Stimulated activated CD4-positive, alpha-beta T cell treated with anti-CD3 and anti-CD28 coated beads, Interleukin-1b, Interleukin-23, amount 100 ng/mL, for 48 hours (primary cell): ENCODE measurements around the gene TOR1A.
A peak's percentile ranks its signal among the peaks of the same experiment; 100 is the strongest.
"Not testable (repeated sequence)": the region's sequence is repeated elsewhere in the genome, so short reads cannot be mapped to it uniquely, and the experiment has no call there.

Experiments used
- DNase-seq: peaks from one replicate; pipeline ENCODE4 v3.0.0-alpha.2; 2020

Gene TOR1A

DNA sequence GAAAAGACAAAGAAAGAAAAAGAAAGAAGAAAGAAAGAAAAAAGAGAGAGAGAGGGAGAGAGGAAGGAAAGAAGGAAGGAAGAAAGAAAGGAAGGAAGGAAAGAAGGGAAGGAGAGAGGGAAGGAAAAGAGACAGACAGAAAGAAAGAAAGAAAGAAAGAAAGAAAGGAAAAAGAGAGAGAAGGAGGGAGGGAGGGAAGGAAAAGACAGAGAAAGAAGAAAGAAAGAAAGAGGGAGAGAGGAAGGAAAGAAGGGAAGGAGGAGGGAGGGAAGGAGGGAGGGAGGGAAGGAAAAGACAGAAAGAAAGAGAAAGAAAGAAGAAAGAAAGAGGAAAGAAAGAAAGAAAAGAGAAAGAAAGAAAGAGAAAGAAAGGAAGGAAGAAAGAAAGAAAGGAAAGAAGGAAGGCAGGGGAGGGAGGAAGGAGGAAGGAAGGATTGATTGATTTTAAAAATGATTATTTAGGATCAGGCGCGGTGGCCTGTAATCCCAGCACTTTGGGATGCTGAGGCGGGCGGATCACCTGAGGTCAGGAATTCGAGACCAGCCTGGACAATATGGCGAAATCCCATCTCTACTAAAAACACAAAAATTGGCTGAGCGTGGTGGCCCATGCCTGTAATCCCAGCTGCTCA lies 44.3 kb downstream of the TOR1A start:
- DNase-seq, result no peak

DNA sequence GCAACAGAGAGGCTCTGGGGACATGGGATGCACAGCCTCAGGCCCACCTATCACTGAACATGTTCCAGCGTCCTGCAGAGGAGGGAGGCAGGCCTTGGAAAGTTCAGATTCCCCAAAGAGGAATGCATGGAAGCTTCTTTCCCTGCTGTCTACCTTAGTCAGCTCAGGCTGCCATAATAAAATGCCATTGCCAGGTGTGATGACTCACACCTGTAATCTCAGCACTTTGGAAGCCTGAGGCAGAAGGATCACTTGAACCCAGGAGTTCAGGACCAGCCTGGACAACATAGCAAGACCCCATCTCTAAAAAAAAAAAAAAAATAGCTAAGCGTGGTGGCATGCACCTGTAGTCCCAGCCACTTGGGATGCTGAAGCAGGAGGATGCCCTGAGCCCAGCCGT lies 45.5 kb downstream of the TOR1A start:
- no peak for DNase-seq

DNA sequence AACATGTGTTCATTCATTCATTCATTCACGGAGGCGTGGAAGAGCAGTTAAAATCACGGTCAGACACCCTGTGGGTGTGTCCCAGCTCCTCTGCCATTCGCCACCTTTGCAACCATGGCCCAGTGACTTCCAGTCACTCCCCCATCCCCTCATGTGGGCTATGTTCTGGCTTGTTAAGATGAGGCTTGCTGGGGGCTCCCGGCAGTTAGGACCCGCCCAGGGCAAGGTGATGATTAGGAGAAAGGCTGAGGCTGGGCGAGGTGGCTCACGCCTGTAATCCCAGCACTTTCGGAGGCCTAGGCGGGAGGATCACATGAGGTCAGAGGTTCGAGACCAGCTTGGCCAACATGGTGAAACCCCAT lies 46.2 kb downstream of the TOR1A start:
- DNase-seq, result no peak

DNA sequence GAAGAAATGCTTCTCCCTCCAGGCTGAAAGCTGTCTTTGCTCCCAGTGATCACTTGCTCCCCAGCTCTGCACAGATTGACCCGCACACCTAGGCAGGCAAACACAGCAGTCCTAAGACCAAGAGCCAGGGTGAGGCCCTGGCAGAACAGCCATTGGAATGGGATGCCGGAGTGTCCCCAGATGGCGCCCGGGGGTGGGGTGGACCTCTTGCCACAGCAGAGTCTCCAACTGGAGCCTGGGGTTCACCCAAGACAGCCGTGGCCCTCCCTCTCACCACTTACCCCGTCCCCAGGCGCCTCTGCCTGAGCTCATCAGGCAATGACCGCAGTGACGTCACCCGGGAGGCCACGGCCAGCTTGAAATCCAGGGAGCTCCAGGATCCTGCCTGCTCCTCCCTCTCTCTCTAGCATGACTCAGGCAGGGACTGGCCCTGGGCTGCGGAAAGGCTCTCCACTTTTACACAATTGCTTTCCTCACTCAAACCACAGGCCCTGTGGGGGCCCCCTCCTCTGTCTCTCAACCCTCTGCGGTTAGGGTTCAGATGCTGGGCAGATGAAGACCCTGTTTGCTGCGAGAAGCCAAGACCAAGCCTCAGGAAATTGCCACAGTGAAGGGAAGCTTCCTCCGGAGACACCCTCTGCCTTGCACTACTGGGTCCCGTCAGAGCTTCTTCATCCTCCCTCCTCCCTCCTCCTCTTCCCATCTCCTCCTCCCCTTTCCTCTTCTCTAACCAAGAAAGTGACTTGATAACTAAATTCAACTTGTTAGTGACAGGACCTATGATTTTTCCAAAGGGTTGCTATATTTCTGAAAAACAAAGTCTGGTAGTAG lies 46.8 kb downstream of the TOR1A start:
- DNase-seq, result peak; percentile 74

DNA sequence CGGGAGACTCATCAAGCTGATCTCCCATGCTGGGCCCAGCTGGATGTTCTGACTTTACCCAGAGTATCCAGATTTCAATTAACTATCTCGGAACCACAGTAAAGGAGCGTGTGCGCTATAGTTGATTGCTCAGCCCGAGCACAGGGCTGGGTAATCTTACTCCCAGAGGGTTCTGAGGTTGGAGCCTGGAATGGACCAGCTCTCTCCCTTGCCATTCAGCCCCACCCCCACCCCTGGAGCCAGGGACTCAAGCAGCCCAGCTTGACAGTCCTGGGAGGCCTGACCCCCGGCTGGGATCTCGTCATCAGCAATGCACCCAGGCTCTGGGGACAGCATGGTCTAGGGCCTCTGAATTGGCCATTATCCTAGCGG lies 47.4 kb downstream of the TOR1A start:
- no peak for DNase-seq

DNA sequence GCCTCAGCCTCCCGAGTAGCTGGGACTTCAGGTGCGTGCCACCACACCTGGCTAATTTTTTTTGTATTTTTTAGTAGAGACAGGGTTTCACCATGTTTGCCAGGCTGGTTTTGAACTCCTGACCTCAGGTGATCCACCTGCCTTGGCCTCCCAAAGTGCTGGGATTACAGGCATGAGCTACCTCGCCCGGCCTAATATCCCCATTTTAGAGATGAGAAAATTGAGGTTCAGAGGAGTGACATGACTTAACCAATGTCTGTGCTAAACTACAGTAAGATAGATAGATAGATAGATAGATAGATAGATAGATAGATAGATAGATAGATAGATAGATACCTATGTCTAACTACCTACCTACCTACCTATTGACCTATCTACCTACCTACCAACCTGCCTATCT lies 47.8 kb downstream of the TOR1A start:
- not testable (repeated sequence) for DNase-seq

DNA sequence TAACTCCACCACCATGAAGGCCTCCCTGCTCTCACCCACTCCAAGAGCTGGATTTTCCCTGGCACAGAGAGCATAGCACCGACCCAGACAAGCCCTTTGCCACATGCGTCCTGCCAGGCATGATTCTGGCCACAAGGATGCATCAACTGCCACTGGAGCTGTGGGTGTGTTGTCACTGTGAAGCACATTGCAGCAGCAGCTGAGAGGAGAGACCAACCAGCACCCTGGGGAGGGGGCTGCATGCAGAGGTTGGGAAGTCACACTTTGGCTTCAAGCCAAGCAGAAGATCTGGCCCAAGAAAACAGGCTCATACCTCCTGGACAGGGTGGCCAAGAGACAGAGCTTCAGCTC lies 48.5 kb downstream of the TOR1A start:
- DNase-seq, result no peak

DNA sequence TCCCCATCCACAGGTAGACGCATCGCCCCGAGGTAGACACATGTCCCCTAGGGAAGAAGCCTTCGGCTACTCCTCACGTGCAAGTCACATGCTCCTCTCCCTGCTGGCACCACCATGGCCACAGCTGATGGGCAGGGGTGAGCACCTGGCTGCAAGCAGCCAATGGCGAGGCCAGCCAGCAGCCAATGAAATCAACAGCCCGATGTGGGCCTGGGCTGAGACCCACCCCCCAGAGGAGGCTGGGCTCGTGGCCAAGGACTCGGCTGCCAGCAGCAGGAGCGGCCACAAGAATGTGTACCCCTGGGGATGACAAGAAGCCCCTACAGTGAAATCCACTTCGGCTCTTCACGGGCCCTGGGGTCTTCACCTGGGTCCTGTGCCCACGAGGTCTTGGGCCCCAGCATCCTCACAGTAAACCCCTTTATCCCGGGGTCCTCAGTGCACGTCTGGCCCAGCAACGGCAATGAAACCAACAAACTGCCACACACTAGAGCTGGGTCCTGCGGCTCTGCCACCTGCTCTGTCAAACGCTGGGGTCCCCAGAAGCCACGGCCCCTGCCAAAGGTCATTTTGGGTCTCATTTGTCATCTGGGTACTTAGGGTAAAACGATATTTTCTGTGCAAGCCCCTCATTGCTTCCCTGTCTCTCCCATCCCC lies 49.0 kb downstream of the TOR1A start:
- DNase-seq, result no peak

DNA sequence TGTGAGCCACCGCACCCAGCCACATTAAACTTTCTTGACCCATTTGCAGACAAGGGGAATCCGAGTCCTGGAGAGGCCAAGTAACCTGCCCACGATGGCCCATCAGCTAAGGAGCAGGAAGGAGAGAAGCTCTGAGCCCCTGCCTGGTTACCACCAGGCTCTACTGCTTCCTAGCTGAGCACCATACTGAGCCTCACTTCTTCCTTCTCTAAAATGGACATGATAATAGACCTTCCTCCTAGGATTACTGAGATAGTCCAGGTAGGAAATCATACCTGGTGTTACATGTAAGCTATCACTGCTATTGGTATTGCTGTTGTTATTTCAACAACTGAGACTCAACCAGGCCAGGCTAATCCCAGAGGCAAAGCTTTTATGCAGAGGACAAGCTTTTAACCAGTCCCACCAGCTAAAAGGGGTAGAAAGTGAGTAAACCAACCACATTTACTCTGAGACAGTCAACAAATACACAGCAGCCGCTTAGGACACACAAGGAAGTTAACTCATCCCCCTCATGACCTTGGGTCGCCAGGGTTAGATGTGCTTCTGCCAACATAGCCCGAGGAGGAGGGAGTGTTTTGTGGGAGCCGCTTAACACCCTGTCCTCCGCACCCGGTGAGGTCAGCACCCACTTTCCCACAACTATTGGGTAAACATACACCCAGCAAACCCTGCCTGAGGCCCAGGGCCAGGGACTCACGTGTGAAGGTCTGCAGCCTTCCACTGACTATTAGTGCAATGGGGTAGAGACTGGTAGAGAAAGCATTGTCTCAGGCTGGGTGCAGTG lies 50.5 kb downstream of the TOR1A start:
- DNase-seq, result no peak

DNA sequence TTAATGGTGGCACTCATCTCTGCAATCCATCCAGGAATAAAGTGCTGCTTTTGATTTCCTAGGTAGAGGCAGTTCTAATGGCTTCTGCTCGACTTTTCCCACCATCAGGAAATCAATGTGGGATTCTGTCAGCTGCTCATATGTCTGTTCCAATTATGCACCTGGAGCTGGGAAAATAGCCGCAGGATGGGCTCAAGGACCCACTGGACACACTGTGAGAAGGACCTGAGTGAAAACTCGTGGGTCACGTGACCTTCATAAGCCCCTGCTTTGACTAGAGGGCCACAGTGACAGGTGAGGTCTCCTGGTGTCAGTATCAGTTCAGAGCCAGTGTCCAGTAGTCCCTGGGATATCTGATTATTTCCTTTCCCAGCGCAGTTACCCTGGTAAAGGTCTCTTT lies 53.2 kb downstream of the TOR1A start:
- DNase-seq, result no peak

DNA sequence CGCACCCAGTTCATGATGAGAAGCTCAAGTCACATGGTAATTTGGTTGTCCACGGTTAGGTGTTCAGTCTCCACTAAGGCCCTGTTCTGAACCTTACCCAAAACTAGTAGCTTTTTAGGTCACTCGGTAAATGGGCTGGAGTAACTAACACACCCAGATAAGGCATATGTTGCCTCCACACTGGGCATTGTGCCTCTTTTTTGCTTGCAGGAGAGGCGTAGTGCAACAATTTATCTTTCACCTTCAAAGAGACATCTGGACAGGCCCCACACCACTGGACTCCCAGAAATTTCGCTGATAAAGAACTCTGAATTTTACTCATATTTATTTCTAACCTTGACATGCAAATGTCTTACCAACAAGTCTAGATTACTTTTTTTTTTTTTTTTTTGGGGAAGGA lies 54.3 kb downstream of the TOR1A start:
- no peak for DNase-seq

DNA sequence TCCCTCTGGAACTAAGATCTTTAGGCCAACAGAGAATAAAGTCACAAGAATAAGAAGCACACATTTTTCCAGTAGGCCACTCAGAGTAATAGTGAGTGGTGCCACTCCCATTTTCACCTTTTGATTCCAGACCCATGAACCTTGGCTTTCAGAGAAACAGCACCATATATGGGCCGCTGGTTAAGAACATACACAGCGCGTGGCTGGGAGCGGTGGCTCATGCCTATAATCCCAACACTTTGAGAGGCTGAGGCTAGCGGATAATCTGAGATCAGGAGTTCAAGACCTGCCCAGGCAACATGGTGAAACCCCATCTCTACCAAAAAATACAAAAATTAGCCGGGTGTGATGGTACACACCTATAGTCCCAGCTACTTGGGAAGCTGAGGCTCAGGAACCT lies 55.5 kb downstream of the TOR1A start:
- DNase-seq, result no peak

DNA sequence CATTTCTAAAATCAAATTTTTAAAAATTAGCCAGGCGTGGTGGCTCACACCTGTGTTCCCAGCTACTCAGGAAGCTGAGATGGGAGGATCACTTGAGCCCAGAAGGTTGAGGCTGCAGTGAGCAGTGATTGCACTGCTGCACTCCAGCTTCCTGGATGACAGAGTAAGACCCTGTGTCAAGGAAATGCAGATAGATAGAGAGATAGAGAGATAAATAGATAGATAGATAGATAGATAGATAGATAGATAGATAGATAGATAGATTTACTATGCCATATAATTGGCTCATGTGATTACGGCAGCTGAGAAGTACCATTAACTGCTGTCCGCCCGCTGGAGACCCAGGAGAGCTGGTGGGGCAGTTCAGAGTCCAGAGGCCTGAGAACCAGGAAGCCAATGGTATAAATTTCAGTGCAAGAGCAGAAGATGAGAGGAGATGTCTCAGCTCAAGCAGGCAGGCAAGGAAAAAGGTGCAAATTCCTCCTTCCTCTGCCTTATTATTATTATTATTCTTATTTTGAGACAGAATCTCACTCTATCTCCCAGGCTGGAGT lies 58.1 kb downstream of the TOR1A start:
- DNase-seq, result no peak

DNA sequence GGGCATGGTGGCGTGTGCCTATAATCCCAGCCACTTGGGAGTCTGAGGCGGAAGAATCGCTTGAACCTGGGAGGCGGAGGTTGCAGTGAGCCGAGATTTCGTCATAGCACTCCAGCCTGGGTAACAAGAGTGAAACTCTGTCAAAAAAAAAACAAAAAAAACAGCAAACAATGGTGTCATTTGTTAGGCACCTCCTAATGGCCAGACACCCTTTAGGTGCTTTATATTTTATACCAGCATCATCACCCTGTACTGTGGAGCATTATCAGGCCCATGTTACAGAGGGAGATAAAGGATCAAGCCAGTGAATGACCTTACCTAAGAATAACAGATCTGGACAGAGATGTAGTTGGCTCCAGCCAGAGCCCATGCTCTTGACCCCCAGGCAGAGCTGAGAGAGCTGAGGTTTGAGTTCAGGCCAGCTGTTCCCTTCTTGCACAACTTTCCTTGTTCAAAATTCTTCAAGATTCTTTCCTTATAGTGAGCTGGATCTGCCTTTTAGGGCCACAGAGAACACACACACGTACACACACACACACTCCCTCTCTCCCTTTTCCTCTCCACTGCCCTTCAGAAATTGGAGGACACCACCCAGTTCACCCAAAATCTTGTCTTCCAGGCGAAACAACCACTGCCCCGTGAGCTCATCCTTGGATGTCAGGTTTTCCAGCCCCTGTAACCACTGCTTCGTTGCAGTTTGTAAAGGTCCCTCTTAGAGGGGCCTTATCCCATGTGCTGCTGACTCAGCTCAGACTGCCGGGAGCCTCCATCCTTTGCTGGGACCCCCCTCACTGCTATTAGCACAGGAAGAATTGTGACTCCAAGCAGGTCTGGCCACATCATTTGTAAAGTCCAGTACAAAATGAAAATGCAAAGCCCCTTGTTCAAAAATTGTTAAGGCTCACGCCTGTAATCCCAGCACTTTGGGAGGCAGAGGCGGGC lies 60.7 kb downstream of the TOR1A start:
- DNase-seq, result no peak
